ENCODE data around the gene PKNOX1. TPM values are rescaled to one million over a fixed set of nuclear protein-coding genes. Genes with fewer than 3 reads are reported as not detected.

PKNOX1 gene
- total and polyA plus RNA-seq, 9 of the 15 experiments (the other 6 are each of a cell fraction or from before 2014, with no cell fraction given) = 8.8 to 25.9 (median 13.2) TPM

GRCh38 chr21:42973991-42974831, at the start of gene PKNOX1 (continued):
- TF ChIP-seq EWSR1 (IDR thresholded peaks at IDR 0.05; ENCODE audit: borderline replicate concordance, low read depth, partially characterized antibody) (no peak), CREB3L1 (IDR thresholded peaks at IDR 0.05; ENCODE audit: borderline replicate concordance, low read depth) (0 out of 2 replicates have a peak, but pooled peaks have one; percentile 20), SMAD2 (IDR thresholded peaks at IDR 0.05; ENCODE audit: low read depth, low read length) (no peak), HNRNPK (IDR thresholded peaks at IDR 0.05; ENCODE audit: low read depth, low read length, poor library complexity, severe bottlenecking) (no peak), ETV5 (CRISPR knock-in tag; IDR thresholded peaks at IDR 0.05; ENCODE audit: low read depth) (0 out of 2 replicates have a peak, but pooled peaks have one; percentile 38), TCF15 (CRISPR knock-in tag; IDR thresholded peaks at IDR 0.05) (no peak), NCOR1 (IDR thresholded peaks at IDR 0.05) (no peak), ZBTB8A (IDR thresholded peaks at IDR 0.05; ENCODE audit: partially characterized antibody) (no peak), ELK1 (CRISPR knock-in tag; IDR thresholded peaks at IDR 0.05) (no peak), NR4A1 (CRISPR knock-in tag; IDR thresholded peaks at IDR 0.05) (peak; percentile 95), NR4A1 (tag; IDR thresholded peaks at IDR 0.05) (peak; percentile 65; the same call in 1 of the 2 replicates), TOE1 (IDR thresholded peaks at IDR 0.05; ENCODE audit: borderline replicate concordance) (peak; percentile 95), TOE1 (CRISPR knock-in tag; IDR thresholded peaks at IDR 0.05; ENCODE audit: borderline replicate concordance, low read depth) (no peak), ZNF41 (CRISPR knock-in tag; conservative IDR thresholded peaks at IDR 0.05) (no peak), ZNF79 (CRISPR knock-in tag; IDR thresholded peaks at IDR 0.05; ENCODE audit: low read depth) (no peak), ZZZ3 (IDR thresholded peaks at IDR 0.05) (no peak), ADNP (tag; IDR thresholded peaks at IDR 0.05) (no peak), KDM2B (CRISPR knock-in tag; IDR thresholded peaks at IDR 0.05) (0 out of 2 replicates have a peak, but pooled peaks have one; percentile 62), ELF2 (CRISPR knock-in tag; IDR thresholded peaks at IDR 0.05) (no peak), FOS (IDR thresholded peaks at IDR 0.05; ENCODE audit: extremely low read depth, insufficient read length) (peak; percentile 82), ZBTB33 (CRISPR knock-in tag; IDR thresholded peaks at IDR 0.05) (peak; percentile 54; the same call in 1 of the 2 replicates), TRIM24 (IDR thresholded peaks at IDR 0.05) (no peak), HSF4 (CRISPR knock-in tag; IDR thresholded peaks at IDR 0.05; ENCODE audit: borderline replicate concordance) (no peak)

Data from K562 (cell line).